SHP77 (cell line): ENCODE data around the gene AGBL1.

Experiments used
- DNase-seq, 2 experiments: peaks; one replicate each; lab custom pipeline; 2025; lab: John Stamatoyannopoulos, UW

Gene AGBL1

GRCh38 chr15:86813892-86814291 is 734.2 kb downstream of the AGBL1 start:
- DNase-seq = no peak

- DNase-seq = no peak
Measured at GRCh38 chr15:86829245-86829644, 749.6 kb downstream of the AGBL1 start.

GRCh38 chr15:86830304-86830703 is 750.6 kb downstream of the AGBL1 start:
- DNase-seq = no peak

- DNase-seq = no peak
Measured at GRCh38 chr15:86833595-86833994, 753.9 kb downstream of the AGBL1 start.

- DNase-seq = no peak
Measured at GRCh38 chr15:86834115-86834863, 754.6 kb downstream of the AGBL1 start.

- no peak for DNase-seq
Measured at GRCh38 chr15:86837294-86838061, 757.8 kb downstream of the AGBL1 start.

- DNase-seq = no peak
Measured at GRCh38 chr15:86839502-86839901, 759.8 kb downstream of the AGBL1 start.

GRCh38 chr15:86840996-86841395 is 761.3 kb downstream of the AGBL1 start:
- DNase-seq = no peak

- no peak for DNase-seq
Measured at GRCh38 chr15:86842199-86842598, 762.5 kb downstream of the AGBL1 start.

- DNase-seq = no peak
Measured at GRCh38 chr15:86846036-86846435, 766.4 kb downstream of the AGBL1 start.

GRCh38 chr15:86849136-86849535 is 769.5 kb downstream of the AGBL1 start:
- no peak for DNase-seq

- no peak for DNase-seq
Measured at GRCh38 chr15:86849558-86850285, 770.1 kb downstream of the AGBL1 start.

GRCh38 chr15:86850939-86851338 is 771.3 kb downstream of the AGBL1 start:
- no peak for DNase-seq

- DNase-seq = no peak
Measured at GRCh38 chr15:86852741-86853140, 773.1 kb downstream of the AGBL1 start.

- DNase-seq = no peak
Measured at GRCh38 chr15:86854176-86854575, 774.5 kb downstream of the AGBL1 start.

- DNase-seq = no peak
Measured at GRCh38 chr15:86855307-86856291, 775.9 kb downstream of the AGBL1 start.

GRCh38 chr15:86857701-86858100 is 778.0 kb downstream of the AGBL1 start:
- DNase-seq = no peak

- no peak for DNase-seq
Measured at GRCh38 chr15:86863226-86863915, 783.7 kb downstream of the AGBL1 start.

GRCh38 chr15:86865920-86866319 is 786.2 kb downstream of the AGBL1 start:
- DNase-seq = no peak

- DNase-seq = no peak
Measured at GRCh38 chr15:86870846-86871245, 791.2 kb downstream of the AGBL1 start.

- DNase-seq = no peak
Measured at GRCh38 chr15:86871964-86872363, 792.3 kb downstream of the AGBL1 start.
